ENCODE results near the gene NEDD8.

The NEDD8 gene

DNA sequence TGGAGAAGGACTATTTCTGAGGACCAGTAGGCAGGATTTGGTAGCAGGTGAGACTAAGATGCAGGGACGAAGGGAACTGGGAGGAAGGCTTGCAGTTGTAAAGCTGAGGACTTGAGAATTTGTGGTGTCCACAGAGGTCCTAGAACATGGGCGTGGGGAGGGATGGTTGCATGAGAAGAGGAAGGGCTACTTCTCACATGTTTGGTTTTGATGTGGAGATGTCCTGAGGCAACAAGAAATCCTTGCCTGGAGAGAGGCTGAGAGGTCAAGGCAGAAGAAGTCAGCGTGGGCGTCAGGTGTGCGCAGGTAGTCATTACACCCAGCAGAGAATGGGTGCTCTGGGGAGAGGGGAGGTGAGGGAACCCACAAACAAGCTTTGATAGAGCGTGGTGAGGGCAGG lies 44.9 kb upstream of the NEDD8 start:
- TF ChIP-seq, protein P1, sequence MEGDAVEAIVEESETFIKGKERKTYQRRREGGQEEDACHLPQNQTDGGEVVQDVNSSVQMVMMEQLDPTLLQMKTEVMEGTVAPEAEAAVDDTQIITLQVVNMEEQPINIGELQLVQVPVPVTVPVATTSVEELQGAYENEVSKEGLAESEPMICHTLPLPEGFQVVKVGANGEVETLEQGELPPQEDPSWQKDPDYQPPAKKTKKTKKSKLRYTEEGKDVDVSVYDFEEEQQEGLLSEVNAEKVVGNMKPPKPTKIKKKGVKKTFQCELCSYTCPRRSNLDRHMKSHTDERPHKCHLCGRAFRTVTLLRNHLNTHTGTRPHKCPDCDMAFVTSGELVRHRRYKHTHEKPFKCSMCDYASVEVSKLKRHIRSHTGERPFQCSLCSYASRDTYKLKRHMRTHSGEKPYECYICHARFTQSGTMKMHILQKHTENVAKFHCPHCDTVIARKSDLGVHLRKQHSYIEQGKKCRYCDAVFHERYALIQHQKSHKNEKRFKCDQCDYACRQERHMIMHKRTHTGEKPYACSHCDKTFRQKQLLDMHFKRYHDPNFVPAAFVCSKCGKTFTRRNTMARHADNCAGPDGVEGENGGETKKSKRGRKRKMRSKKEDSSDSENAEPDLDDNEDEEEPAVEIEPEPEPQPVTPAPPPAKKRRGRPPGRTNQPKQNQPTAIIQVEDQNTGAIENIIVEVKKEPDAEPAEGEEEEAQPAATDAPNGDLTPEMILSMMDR (IDR thresholded peaks at IDR 0.05) = no peak
- TF ChIP-seq ZFX (IDR thresholded peaks at IDR 0.05; ENCODE audit: borderline replicate concordance) = no peak
- no peak overlapping the region for H3K27ac ChIP-seq

DNA sequence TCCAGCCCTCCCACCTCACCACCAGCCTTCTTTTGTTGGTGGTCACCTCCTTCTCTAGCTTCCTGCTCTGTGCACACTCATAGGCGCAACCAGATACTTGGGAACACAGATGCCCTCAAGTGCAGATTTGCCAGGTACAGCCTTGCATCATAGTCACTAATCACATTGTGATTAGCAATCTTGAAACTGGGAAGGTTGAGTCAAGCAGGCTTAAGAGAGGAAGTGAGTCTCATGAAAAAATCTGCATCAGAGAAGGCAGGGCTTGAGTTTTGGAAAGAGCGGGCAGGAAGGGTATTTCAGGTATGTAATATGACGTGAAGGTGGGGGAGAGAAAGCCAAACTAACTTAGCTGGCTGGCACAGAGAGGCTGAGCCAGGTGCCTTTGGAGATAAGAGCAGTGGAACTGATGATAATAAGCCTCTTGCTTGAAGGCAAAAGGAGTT lies 42.0 kb upstream of the NEDD8 start:
- peak overlapping the region; percentile 10; the same call in 1 of the 2 replicates for H3K27ac ChIP-seq
- TF ChIP-seq ZFX (IDR thresholded peaks at IDR 0.05; ENCODE audit: borderline replicate concordance) = no peak
- TF ChIP-seq, protein P1 (IDR thresholded peaks at IDR 0.05) = no peak

DNA sequence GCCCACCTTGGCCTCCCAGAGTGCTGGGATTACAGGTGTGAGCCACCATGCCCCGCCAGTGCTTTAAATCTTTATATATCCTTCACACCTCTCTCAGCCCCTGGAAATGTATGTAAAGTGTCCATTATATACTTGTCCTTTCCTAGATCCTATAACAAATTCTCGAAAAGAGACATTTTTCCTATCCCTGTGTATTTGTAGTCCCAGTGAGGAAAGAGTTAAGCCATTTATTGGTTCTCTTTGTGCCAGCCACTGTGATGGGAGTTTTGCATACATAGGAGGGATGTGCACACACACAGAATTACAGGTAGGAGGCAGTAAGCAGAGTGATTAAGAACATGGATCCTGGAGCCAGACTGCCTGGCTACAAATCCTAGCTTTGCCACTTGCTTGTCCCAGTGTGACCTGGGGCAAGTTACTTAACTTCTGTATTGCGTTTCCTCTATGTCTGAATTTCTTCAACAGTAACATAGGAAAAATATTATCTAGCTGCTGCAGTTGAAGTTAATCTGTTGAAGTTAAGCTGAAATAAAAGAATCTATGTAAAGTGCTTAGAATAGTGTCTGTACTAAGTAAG lies 41.3 kb upstream of the NEDD8 start:
- TF ChIP-seq, protein P1 (IDR thresholded peaks at IDR 0.05) = peak; percentile 22; the same call in 1 of the 2 replicates
- no peak for TF ChIP-seq ZFX (IDR thresholded peaks at IDR 0.05; ENCODE audit: borderline replicate concordance)
- peak overlapping the region; percentile 10; the same call in 1 of the 2 replicates for H3K27ac ChIP-seq

DNA sequence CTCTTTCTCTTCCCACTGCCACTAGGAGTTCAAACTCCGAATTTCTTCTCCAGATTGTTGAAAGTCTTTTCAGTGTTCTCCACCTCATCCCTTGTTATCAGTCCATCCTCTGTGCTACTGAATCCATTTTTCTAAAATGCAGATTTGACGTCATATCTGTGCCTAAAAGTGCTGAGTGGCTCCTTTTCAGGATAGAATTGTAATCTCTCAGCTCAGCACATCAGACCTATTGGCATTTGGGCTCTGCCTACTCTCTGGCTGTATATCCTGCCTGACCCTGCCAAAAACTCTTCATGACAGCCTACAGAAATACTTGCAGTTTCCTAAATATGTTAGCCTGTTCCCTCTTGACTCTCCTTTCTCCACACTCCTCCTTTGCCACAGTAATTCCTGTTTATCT lies 40.3 kb upstream of the NEDD8 start:
- no peak overlapping the region for H3K27ac ChIP-seq
- TF ChIP-seq ZFX (IDR thresholded peaks at IDR 0.05; ENCODE audit: borderline replicate concordance) = no peak
- TF ChIP-seq, protein P1 (IDR thresholded peaks at IDR 0.05) = no peak

DNA sequence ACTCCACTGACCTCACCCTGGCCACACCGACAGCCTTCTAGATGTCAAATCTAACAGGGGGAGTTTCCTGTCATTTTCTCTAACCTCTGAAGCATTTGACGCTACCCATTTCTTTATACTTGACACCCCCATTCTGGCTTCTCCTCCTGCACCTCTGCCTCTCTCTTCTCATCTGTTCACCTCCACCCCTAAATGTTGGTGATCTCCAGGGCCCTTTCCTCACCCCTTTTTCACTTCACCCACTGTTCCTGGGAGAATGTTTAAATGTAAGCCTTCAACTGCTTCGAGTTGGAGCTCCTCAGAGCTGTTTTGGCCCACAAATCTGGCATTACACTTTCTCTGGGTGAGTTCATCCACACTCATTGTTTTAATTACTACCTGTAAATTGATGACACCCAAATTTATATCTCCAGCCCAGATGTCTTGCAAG lies 39.7 kb upstream of the NEDD8 start:
- peak overlapping the region; percentile 91 for H3K27ac ChIP-seq

DNA sequence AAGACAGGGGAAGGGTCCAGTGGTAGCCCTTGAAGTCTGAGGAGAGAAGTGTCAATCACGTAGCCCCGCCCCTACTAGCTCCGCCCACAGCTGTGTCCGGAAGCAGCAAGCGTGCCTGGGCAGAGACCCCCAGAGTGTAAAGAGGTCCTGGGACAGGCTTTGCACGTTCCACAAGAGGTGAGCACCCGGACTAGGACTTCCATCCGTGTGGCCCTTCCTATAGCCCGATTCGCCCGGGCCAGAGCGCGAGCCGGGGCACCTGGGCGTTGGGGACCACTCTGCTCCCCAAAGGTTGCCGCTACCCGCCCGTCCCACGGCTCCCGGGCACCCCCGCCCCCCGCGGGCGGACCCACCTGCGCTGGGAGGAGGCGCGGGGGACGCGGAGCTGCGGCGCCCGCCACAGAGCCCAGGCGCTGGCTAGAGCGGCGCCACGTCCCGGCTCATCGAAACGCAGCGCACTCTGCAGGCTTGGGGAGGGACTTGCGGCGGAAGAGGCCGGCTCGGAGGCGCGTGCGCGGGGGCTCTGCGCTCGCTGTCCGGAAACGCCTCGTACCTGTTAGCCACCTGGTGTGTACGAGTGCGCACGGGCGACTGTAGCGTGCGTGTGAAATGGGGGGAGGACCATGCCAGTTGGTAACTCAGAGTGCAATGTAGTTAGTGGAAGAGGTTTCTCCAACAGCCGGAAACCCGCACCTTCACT lies 39.1 kb upstream of the NEDD8 start, which contains the start of gene RABGGTA:
Gene RABGGTA, minus strand, starts transcription at position 464 of the 700 bp plus-strand sequence. CDS start 482 bp downstream, outside the sequence.
- peak within 1 kb of the TSS; percentile 91 for H3K27ac ChIP-seq
- no peak for TF ChIP-seq ZFX (IDR thresholded peaks at IDR 0.05; ENCODE audit: borderline replicate concordance)
- TF ChIP-seq, protein P1 (IDR thresholded peaks at IDR 0.05) = peak; percentile 86

More for the DNA sequence above, 39.7 kb upstream of the NEDD8 start:
- TF ChIP-seq ZFX (IDR thresholded peaks at IDR 0.05; ENCODE audit: borderline replicate concordance) = no peak
- TF ChIP-seq, protein P1 (IDR thresholded peaks at IDR 0.05) = no peak
